ENCODE results near the gene SNX5. TPM values are rescaled to one million over a fixed set of nuclear protein-coding genes. Genes with fewer than 3 reads are reported as not detected.

SNX5 gene
- total and polyA plus RNA-seq, 9 of the 15 experiments (the other 6 are each of a cell fraction or from before 2014, with no cell fraction given): 53.5 to 276 (median 160) TPM

DNA sequence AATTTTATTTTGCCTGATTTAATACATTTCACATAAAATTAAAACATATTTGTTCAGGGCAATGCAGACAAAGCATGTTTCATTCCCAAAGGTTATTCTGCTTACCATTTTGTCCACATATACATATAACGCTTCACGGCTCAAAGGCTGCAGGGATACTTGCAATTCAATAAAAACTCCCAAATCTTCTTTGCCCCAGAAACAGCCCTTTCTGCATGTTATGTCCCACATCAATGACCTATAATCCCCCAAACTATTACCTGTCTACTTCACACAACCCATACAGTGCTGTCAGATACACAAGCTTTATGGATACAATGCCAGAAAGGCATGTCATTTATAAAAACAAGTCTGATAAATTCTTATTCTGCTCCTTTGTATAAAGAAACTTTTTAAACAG, 20.2 kb downstream of the SNX5 start (continued):
- TF ChIP-seq, protein P1, sequence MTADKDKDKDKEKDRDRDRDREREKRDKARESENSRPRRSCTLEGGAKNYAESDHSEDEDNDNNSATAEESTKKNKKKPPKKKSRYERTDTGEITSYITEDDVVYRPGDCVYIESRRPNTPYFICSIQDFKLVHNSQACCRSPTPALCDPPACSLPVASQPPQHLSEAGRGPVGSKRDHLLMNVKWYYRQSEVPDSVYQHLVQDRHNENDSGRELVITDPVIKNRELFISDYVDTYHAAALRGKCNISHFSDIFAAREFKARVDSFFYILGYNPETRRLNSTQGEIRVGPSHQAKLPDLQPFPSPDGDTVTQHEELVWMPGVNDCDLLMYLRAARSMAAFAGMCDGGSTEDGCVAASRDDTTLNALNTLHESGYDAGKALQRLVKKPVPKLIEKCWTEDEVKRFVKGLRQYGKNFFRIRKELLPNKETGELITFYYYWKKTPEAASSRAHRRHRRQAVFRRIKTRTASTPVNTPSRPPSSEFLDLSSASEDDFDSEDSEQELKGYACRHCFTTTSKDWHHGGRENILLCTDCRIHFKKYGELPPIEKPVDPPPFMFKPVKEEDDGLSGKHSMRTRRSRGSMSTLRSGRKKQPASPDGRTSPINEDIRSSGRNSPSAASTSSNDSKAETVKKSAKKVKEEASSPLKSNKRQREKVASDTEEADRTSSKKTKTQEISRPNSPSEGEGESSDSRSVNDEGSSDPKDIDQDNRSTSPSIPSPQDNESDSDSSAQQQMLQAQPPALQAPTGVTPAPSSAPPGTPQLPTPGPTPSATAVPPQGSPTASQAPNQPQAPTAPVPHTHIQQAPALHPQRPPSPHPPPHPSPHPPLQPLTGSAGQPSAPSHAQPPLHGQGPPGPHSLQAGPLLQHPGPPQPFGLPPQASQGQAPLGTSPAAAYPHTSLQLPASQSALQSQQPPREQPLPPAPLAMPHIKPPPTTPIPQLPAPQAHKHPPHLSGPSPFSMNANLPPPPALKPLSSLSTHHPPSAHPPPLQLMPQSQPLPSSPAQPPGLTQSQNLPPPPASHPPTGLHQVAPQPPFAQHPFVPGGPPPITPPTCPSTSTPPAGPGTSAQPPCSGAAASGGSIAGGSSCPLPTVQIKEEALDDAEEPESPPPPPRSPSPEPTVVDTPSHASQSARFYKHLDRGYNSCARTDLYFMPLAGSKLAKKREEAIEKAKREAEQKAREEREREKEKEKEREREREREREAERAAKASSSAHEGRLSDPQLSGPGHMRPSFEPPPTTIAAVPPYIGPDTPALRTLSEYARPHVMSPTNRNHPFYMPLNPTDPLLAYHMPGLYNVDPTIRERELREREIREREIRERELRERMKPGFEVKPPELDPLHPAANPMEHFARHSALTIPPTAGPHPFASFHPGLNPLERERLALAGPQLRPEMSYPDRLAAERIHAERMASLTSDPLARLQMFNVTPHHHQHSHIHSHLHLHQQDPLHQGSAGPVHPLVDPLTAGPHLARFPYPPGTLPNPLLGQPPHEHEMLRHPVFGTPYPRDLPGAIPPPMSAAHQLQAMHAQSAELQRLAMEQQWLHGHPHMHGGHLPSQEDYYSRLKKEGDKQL (CRISPR knock-in tag; IDR thresholded peaks at IDR 0.05; ENCODE audit: borderline replicate concordance): no peak
- TF ChIP-seq EP300 (IDR thresholded peaks at IDR 0.05; ENCODE audit: low read length): no peak

DNA sequence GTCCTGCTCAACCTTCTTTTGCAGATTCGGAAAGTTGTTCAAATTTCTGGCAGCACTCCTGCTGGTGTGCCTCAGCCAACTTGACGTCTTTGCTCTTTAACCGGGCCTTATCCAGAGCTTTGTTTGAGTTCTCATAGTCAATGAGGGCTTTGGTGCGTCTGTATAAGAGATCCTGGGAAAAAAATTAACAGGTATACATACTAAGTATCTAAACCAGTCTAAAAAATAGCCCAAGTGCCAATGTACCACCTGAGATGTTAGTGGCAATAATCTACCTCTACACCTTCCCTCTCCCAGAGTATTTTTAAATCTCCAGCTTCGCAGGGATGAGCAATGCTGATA, 21.1 kb downstream of the SNX5 start:
- Histone ChIP-seq H3K4me3 (no peak overlapping the region), H4K20me1 (replicated peaks; ENCODE audit: control insufficient read depth, insufficient read depth, low read length) (no peaks in the 10 kb centered on the region), H3K9me3 (replicated peaks; ENCODE audit: control insufficient read depth, insufficient read depth, low read depth, low read length) (no peaks in the 10 kb centered on the region), H3K36me3 (ENCODE audit: control insufficient read depth, insufficient read depth, low read length) (peaks cover 98% of the 10 kb centered on the region), H3K4me2 (ENCODE audit: insufficient read depth, low read length) (no peak overlapping the region), H3K9ac (ENCODE audit: insufficient read depth in 1 of 2, low read depth in 2 of 2, low read length in 2 of 2) (no peak overlapping the region), H3K9me1 (ENCODE audit: control insufficient read depth, insufficient read depth, low read length) (no peaks in the 10 kb centered on the region), H3K4me1 (replicated peaks in 1 of 2; ENCODE audit: control insufficient read depth in 2 of 2, insufficient read depth in 2 of 2, low read length in 2 of 2) (no peaks in the 10 kb centered on the region), H3K27ac (ENCODE audit: extremely low read depth, low read depth, low read length) (no peak overlapping the region), H3K79me2 (ENCODE audit: control insufficient read depth, insufficient read depth, low read length) (peaks cover 13% of the 10 kb centered on the region; the same call in 2 of the 3 replicates), H3K27me3 (ENCODE audit: control insufficient read depth in 2 of 2, insufficient read depth in 2 of 2, low read length in 2 of 2) (no peaks in the 10 kb centered on the region), H2AFZ (ENCODE audit: low read depth, low read length) (no peak overlapping the region)
- POLR2A ChIA-PET: no interaction called here
- ATAC-seq: no peak
- no TSS peak for BruUV-seq (replicated peaks)
- TF ChIP-seq POLR2AphosphoS2 (IDR thresholded peaks at IDR 0.05; ENCODE audit: low read length) (no peak), ZNF121 (CRISPR knock-in tag; conservative IDR thresholded peaks at IDR 0.05) (no peak), ILK (tag; IDR thresholded peaks at IDR 0.05; ENCODE audit: borderline replicate concordance, low read depth) (no peak), ZNF766 (CRISPR knock-in tag; conservative IDR thresholded peaks at IDR 0.05) (no peak), NFIC (IDR thresholded peaks at IDR 0.05) (no peak)
- no peak for FAIRE-seq
- CTCF ChIA-PET (ENCODE audit: low intra/inter-chr PET ratio): no interaction called here
- WGBS (ENCODE audit: insufficient coverage, low coverage, missing lambda C conversion rate): 97% methylated on average over 5 of the region's 5 CpGs
- intact Hi-C loops (cut with micrococcal nuclease) (no loop called here), in situ Hi-C loops (cut with MboI) (no loop called here)
- no peak for DNase-seq (ENCODE audit: extremely low read depth in 1 of 4, low spot score in 3 of 4)

Data from K562 (cell line).